Endothelial cell of umbilical vein (primary cell): Measurements from ENCODE around the gene WSB2. TPM values are rescaled to one million over a fixed set of nuclear protein-coding genes. Genes with fewer than 3 reads are reported as not detected.
A peak's percentile ranks its signal among the peaks of the same experiment; 100 is the strongest.

ENCODE experiments used
- BruUV-seq: library from RNA; stranded (reverse); fragments of 400-500 nt; replicated peaks from 2 replicates; lab custom pipeline; 2021; lab: Mats Ljungman, UMichigan
- CTCF ChIA-PET: fragments of 300-600, 350-600 bp; sonication (Branson Sonifier 250); formaldehyde crosslinking; loops from one replicate; lab custom pipeline; 2021; ENCODE audit warnings: antibody characterized with exemption, inconsistent platforms; lab: Charles Lee
- POLR2A ChIA-PET: fragments of 300-600, 350-600 bp; sonication (Branson Sonifier 250); formaldehyde crosslinking; loops from one replicate; lab custom pipeline; 2021; ENCODE audit warnings: antibody characterized with exemption, inconsistent platforms; lab: Charles Lee
- DNase-seq: peaks from one replicate; pipeline ENCODE4 v3.0.0-alpha.2; 2011; ENCODE audit warnings: low read depth, low spot score
- FAIRE-seq: peaks from 2 replicates; lab custom pipeline; 2011; peaks lifted over from hg19 to GRCh38; lab: Jason Lieb, UNC
- H2AFZ ChIP-seq: 2 replicates; pipeline ENCODE4 v1.6.0; 2012; ENCODE audit warnings: low read depth, low read length, control low read depth, inconsistent platforms
- H3K27ac ChIP-seq: 2 replicates; pipeline ENCODE4 v1.5.1; 2011; ENCODE audit warnings: low read depth, mild to moderate bottlenecking, control low read depth, low read length, moderate library complexity; ENCODE audit not compliant: insufficient read depth
- H3K27me3 ChIP-seq, 2 experiments: 2 replicates each; pipeline versions ENCODE4 v1.6.0 to v1.6.1; 2011; ENCODE audit warnings: low read length in 2 of 2, mixed read lengths in 1 of 2; ENCODE audit not compliant: control insufficient read depth in 2 of 2, insufficient read depth in 2 of 2
- H3K36me3 ChIP-seq, 2 experiments: 2 replicates in 1 of 2; 3 replicates in 1 of 2; pipeline ENCODE4 v1.5.1; 2011; ENCODE audit warnings: low read length in 2 of 2, mild to moderate bottlenecking in 1 of 2, moderate library complexity in 1 of 2; ENCODE audit not compliant: control insufficient read depth in 2 of 2, insufficient read depth in 2 of 2; ENCODE audit errors: extremely low read depth in 1 of 2
- H3K4me1 ChIP-seq: 3 replicates; pipeline ENCODE4 v1.5.1; 2011; ENCODE audit warnings: mild to moderate bottlenecking, low read length; ENCODE audit not compliant: control insufficient read depth, insufficient read depth; ENCODE audit errors: extremely low read depth
- H3K4me2 ChIP-seq: 2 replicates; pipeline ENCODE4 v1.6.1; 2011; ENCODE audit warnings: low read length, control low read depth, mixed read lengths; ENCODE audit not compliant: insufficient read depth
- H3K4me3 ChIP-seq, 3 experiments: fragments of 200-600 bp in 1 of 3; sonication (generic), shearing (Covaris generic) in 1 of 3; replicated peaks in 1 of 3; 2 replicates each; pipeline ENCODE4 v1.5.1; 2011 to 2016; ENCODE audit warnings: control low read depth in 3 of 3, low read length in 3 of 3, mild to moderate bottlenecking in 2 of 3, inconsistent platforms in 1 of 3, low read depth in 1 of 3, moderate library complexity in 1 of 3; ENCODE audit not compliant: insufficient read depth in 1 of 3
- H3K79me2 ChIP-seq: 2 replicates; pipeline ENCODE4 v1.6.0; 2012; ENCODE audit warnings: low read length, inconsistent platforms; ENCODE audit not compliant: control insufficient read depth, insufficient read depth
- H3K9ac ChIP-seq: replicated peaks from 2 replicates; pipeline ENCODE3; 2011; ENCODE audit warnings: low read length, control low read depth; ENCODE audit not compliant: insufficient read depth; ENCODE audit errors: extremely low read depth
- H3K9me1 ChIP-seq: replicated peaks from 3 replicates; pipeline ENCODE4 v1.6.0; 2011; ENCODE audit warnings: mild to moderate bottlenecking, low read length; ENCODE audit not compliant: control insufficient read depth, insufficient read depth; ENCODE audit errors: extremely low read depth
- H3K9me3 ChIP-seq: replicated peaks from 2 replicates; pipeline ENCODE4 v1.5.1; 2012; ENCODE audit warnings: low read length, inconsistent platforms; ENCODE audit not compliant: control insufficient read depth, insufficient read depth
- H4K20me1 ChIP-seq: replicated peaks from 2 replicates; pipeline ENCODE3; 2011; ENCODE audit warnings: mild to moderate bottlenecking, low read length; ENCODE audit not compliant: control insufficient read depth, insufficient read depth; ENCODE audit errors: extremely low read depth
- EZH2 ChIP-seq: IDR thresholded peaks from 2 replicates; pipeline ENCODE4 v1.6.1; 2012; ENCODE audit warnings: borderline replicate concordance, low read depth, mild to moderate bottlenecking, moderate library complexity, low read length, inconsistent platforms; ENCODE audit not compliant: severe bottlenecking
- FOS ChIP-seq: IDR thresholded peaks from 2 replicates; pipeline ENCODE4 v1.6.1; 2011; ENCODE audit warnings: mild to moderate bottlenecking, low read length, moderate library complexity, borderline replicate concordance; ENCODE audit not compliant: insufficient read depth
- JUN ChIP-seq: IDR thresholded peaks from 2 replicates; pipeline ENCODE4 v1.6.1; 2011; ENCODE audit warnings: borderline replicate concordance, low read depth; ENCODE audit not compliant: insufficient read length, insufficient read depth
- MAX ChIP-seq: IDR thresholded peaks from 2 replicates; pipeline ENCODE4 v1.6.1; 2011; ENCODE audit not compliant: insufficient read depth, insufficient read length
- MYC ChIP-seq: IDR thresholded peaks from one replicate; pipeline ENCODE4 v1.6.1; 2011; ENCODE audit warnings: mild to moderate bottlenecking, low read depth, low read length
- POLR2A ChIP-seq: IDR thresholded peaks from 2 replicates; pipeline ENCODE4 v1.6.1; 2012; ENCODE audit warnings: low read depth, mild to moderate bottlenecking, control low read depth, low read length
- POLR2AphosphoS5 ChIP-seq: IDR thresholded peaks from 2 replicates; pipeline ENCODE4 v1.6.1; 2012; ENCODE audit warnings: low read depth, mild to moderate bottlenecking, control low read depth, low read length, moderate library complexity; ENCODE audit not compliant: insufficient read depth
- dilution Hi-C: fragments of 300-500 bp; cut with MboI; formaldehyde crosslinking; loops from one replicate; pipeline ENCODE4 v1.15.0; 2019; ENCODE audit warnings: low sequenced_read_pairs; ENCODE audit not compliant: extremely low pct_ligation_motif_present
- intact Hi-C: fragments of 100-400 bp; cut with micrococcal nuclease; formaldehyde crosslinking; loops from one replicate; pipeline ENCODE4 v1.10.0; 2022
- polyA plus RNA-seq, 4 experiments: library from polyadenylated mRNA; depleted of rRNA in 3 of 4; stranded (reverse) in 3 of 4; unstranded in 1 of 4; fragments of >200 nt; gene quantifications; 2 replicates each; pipeline versions ENCODE4 v1.2.1 to v1.2.3, GENCODE V29; 2011 to 2012; ENCODE audit warnings: missing spikeins in 1 of 4
- total RNA-seq: library from RNA; stranded (reverse); gene quantifications from 2 replicates; pipeline ENCODE4 v1.2.3, GENCODE V29; 2021

The WSB2 gene
- total and polyA plus RNA-seq, 2 donors (not counting 3 experiments of a cell fraction or from before 2014, with no cell fraction given) = 73.6 to 107 TPM

- Histone ChIP-seq H3K4me3 (no peak overlapping the region), H3K36me3 (peaks cover 21 to 32% of the 10 kb centered on the region in 2 experiments), H3K9me1 (no peaks in the 10 kb centered on the region), H3K4me1 (peaks cover 12% of the 10 kb centered on the region), H3K27me3 (no peaks in the 10 kb centered on the region), H3K79me2 (no peaks in the 10 kb centered on the region), H3K9me3 (no peaks in the 10 kb centered on the region), H4K20me1 (peaks cover 2% of the 10 kb centered on the region), H3K9ac (no peak overlapping the region), H3K4me2 (peak overlapping the region; percentile 28), H3K27ac (peak overlapping the region; percentile 56), H2AFZ (no peak overlapping the region)
- no TSS peak for BruUV-seq
- CTCF ChIA-PET = interaction anchor here (0.9 to 3.6 kb wide), 3 partner anchors 28 to 159 kb away, joined by 3 to 50 read pairs (median 3); no protein-coding TSS in a partner anchor
- FAIRE-seq (no peak), DNase-seq (peak; percentile 8)
- POLR2A ChIA-PET = no interaction called here
- intact Hi-C loops = loop anchor here (2.0 kb wide), 2 partner anchors 17 to 19 kb away; partner anchors contain the start of gene RFC5
- dilution Hi-C loops = no loop called here
- TF ChIP-seq FOS (no peak), POLR2AphosphoS5 (no peak), POLR2A (no peak), MAX (no peak), MYC (no peak), JUN (no peak), EZH2 (no peak)
Measured at GRCh38 chr12:118033902-118034301, 27.1 kb downstream of the WSB2 start.

- intact Hi-C loops (loop anchor here (2.0 kb wide), 1 partner anchor 17 kb away; the partner anchor contains the start of gene RFC5), dilution Hi-C loops (no loop called here)
- Histone ChIP-seq H3K27ac (peak overlapping the region; percentile 56), H3K4me2 (peak overlapping the region; percentile 32), H3K36me3 (peaks cover 21 to 32% of the 10 kb centered on the region in 2 experiments), H3K9me1 (no peaks in the 10 kb centered on the region), H4K20me1 (peaks cover 2% of the 10 kb centered on the region), H3K4me1 (peaks cover 12% of the 10 kb centered on the region), H3K27me3 (no peaks in the 10 kb centered on the region), H3K79me2 (no peaks in the 10 kb centered on the region), H2AFZ (no peak overlapping the region), H3K9ac (no peak overlapping the region), H3K9me3 (no peaks in the 10 kb centered on the region), H3K4me3 (no peak overlapping the region)
- BruUV-seq = TSS peak; percentile 43
- ChIA-PET POLR2A (no interaction called here), CTCF (interaction anchor here (0.9 to 3.6 kb wide), 2 partner anchors 29 to 158 kb away, joined by 3 to 50 read pairs; no protein-coding TSS in a partner anchor)
- TF ChIP-seq FOS = peak; percentile 56
- TF ChIP-seq EZH2 = no peak
- peak; percentile 44 for TF ChIP-seq JUN
- TF ChIP-seq POLR2AphosphoS5 = peak; percentile 15
- DNase-seq (peak; percentile 37), FAIRE-seq (peak; percentile 77)
Measured at GRCh38 chr12:118033323-118033722, 27.7 kb downstream of the WSB2 start.
